Neural cell (in vitro differentiated cells): ENCODE results near the gene ITM2B. TPM values are rescaled to one million over a fixed set of nuclear protein-coding genes. Genes with fewer than 3 reads are reported as not detected.
A peak's percentile ranks its signal among the peaks of the same experiment; 100 is the strongest.

Source experiments
- H2AFZ ChIP-seq: fragments of 200-600, 300-800 bp; sonication (generic), shearing (Covaris generic); 2 replicates; pipeline ENCODE4 v1.6.0; 2014; ENCODE audit warnings: low read depth, mild to moderate bottlenecking, antibody characterized with exemption, low read length, moderate library complexity
- H3F3A ChIP-seq: fragments of 200-600 bp; shearing (Covaris generic); 2 replicates; pipeline ENCODE4 v1.6.1; 2016; ENCODE audit warnings: mild to moderate bottlenecking, moderate library complexity, mixed read lengths, antibody characterized with exemption, low read length; ENCODE audit not compliant: insufficient read depth, poor library complexity, severe bottlenecking
- H3K27ac ChIP-seq: fragments of 200-600, 300-800 bp; sonication (generic), shearing (Covaris generic); 2 replicates; pipeline ENCODE4 v1.5.1; 2014; ENCODE audit warnings: mild to moderate bottlenecking, low read length, moderate library complexity
- H3K27me3 ChIP-seq: fragments of 300-800, 200-600 bp; sonication (generic), shearing (Covaris generic); 2 replicates; pipeline ENCODE4 v1.6.0; 2014; ENCODE audit warnings: mild to moderate bottlenecking, low read depth, low read length, moderate library complexity; ENCODE audit not compliant: insufficient read depth
- H3K36me3 ChIP-seq: fragments of 300-800, 200-600 bp; sonication (generic), shearing (Covaris generic); 2 replicates; pipeline ENCODE4 v1.5.1; 2014; ENCODE audit warnings: mild to moderate bottlenecking, antibody characterized with exemption, low read length, moderate library complexity; ENCODE audit not compliant: insufficient read depth
- H3K4me2 ChIP-seq: fragments of 300-800, 200-600 bp; sonication (generic), shearing (Covaris generic); 2 replicates; pipeline ENCODE4 v1.6.0; 2014; ENCODE audit warnings: mild to moderate bottlenecking, low read length
- H3K4me3 ChIP-seq: fragments of 300-800, 200-600 bp; sonication (generic), shearing (Covaris generic); 2 replicates; pipeline ENCODE4 v1.5.1; 2014; ENCODE audit warnings: mild to moderate bottlenecking, low read length, moderate library complexity
- H3K79me2 ChIP-seq: fragments of 200-600 bp; shearing (Covaris generic); replicated peaks from 2 replicates; pipeline ENCODE4 v1.6.0; 2014; ENCODE audit warnings: mild to moderate bottlenecking, low read length, moderate library complexity; ENCODE audit not compliant: insufficient read depth
- H3K9ac ChIP-seq: fragments of 300-800, 200-600 bp; sonication (generic), shearing (Covaris generic); 2 replicates; pipeline ENCODE4 v1.6.1; 2016; ENCODE audit warnings: mild to moderate bottlenecking, low read length, mixed read lengths
- H3K9me2 ChIP-seq: fragments of 200-600 bp; shearing (Covaris generic); 2 replicates; pipeline ENCODE4 v1.6.1; 2016; ENCODE audit warnings: mild to moderate bottlenecking, low read length, mixed read lengths; ENCODE audit not compliant: insufficient read depth
- H3K9me3 ChIP-seq: fragments of 200-600, 300-800 bp; sonication (generic), shearing (Covaris generic); 2 replicates; pipeline ENCODE4 v1.6.1; 2016; ENCODE audit warnings: mild to moderate bottlenecking, mixed run types, low read length, moderate library complexity, mixed read lengths
- H4K20me1 ChIP-seq: fragments of 200-600 bp; shearing (Covaris generic); 2 replicates; pipeline ENCODE4 v1.6.1; 2016; ENCODE audit warnings: mild to moderate bottlenecking, mixed run types; ENCODE audit not compliant: insufficient read depth
- CTCF ChIP-seq: fragments of 450-650 bp; IDR thresholded peaks from 2 replicates; pipeline ENCODE4 v1.5.1; 2014; ENCODE audit warnings: antibody characterized with exemption, mild to moderate bottlenecking, moderate library complexity; ENCODE audit not compliant: poor library complexity, severe bottlenecking
- EP300 ChIP-seq: fragments of 450-650 bp; conservative IDR thresholded peaks from 2 replicates; pipeline ENCODE4 v1.6.1; 2014; ENCODE audit warnings: antibody characterized with exemption, mild to moderate bottlenecking, moderate library complexity; ENCODE audit not compliant: poor library complexity, severe bottlenecking
- EZH2 ChIP-seq: fragments of 200-600, 300-800 bp; shearing (Covaris generic), sonication (generic); IDR thresholded peaks from 2 replicates; pipeline ENCODE4 v1.6.1; 2014; ENCODE audit warnings: antibody characterized with exemption, low read length, borderline replicate concordance, mild to moderate bottlenecking; ENCODE audit not compliant: insufficient read depth, poor library complexity, severe bottlenecking
- MXI1 ChIP-seq: fragments of 450-650 bp; conservative IDR thresholded peaks from 2 replicates; pipeline ENCODE4 v1.6.1; 2014; ENCODE audit warnings: antibody characterized with exemption, mild to moderate bottlenecking; ENCODE audit not compliant: poor library complexity, severe bottlenecking
- POLR2AphosphoS5 ChIP-seq: IDR thresholded peaks from 2 replicates; pipeline ENCODE4 v1.6.1; 2012
- RAD21 ChIP-seq: fragments of 450-650 bp; conservative IDR thresholded peaks from 2 replicates; pipeline ENCODE4 v1.6.1; 2014; ENCODE audit warnings: antibody characterized with exemption, mild to moderate bottlenecking, moderate library complexity
- REST ChIP-seq: IDR thresholded peaks from 2 replicates; pipeline ENCODE4 v1.6.1; 2012; ENCODE audit warnings: borderline replicate concordance
- SMC3 ChIP-seq: fragments of 450-650 bp; conservative IDR thresholded peaks from 2 replicates; pipeline ENCODE4 v1.6.1; 2014; ENCODE audit warnings: antibody characterized with exemption, mild to moderate bottlenecking, moderate library complexity; ENCODE audit not compliant: poor library complexity
- TAF1 ChIP-seq: IDR thresholded peaks from 2 replicates; pipeline ENCODE4 v1.6.1; 2012; ENCODE audit warnings: low read depth
- polyA plus RNA-seq: library from polyadenylated mRNA; depleted of rRNA; stranded (reverse); fragments of >200 nt; gene quantifications from 2 replicates; pipeline ENCODE4 v1.2.3, GENCODE V29; 2014

ITM2B gene
- polyA plus RNA-seq, 1 donor from 2014 or later: 275 TPM

GRCh38 chr13:48232420-48233045, 473 bp upstream of the ITM2B start:
- Histone ChIP-seq H3F3A (no peaks in the 10 kb centered on the region), H3K27me3 (no peaks in the 10 kb centered on the region), H3K36me3 (no peaks in the 10 kb centered on the region), H3K9me2 (no peaks in the 10 kb centered on the region), H3K9ac (peak overlapping the region; percentile 35), H2AFZ (peak overlapping the region; percentile 42), H3K4me2 (peak overlapping the region; percentile 48), H3K79me2 (peaks cover 37% of the 10 kb centered on the region), H3K27ac (no peak overlapping the region), H4K20me1 (no peaks in the 10 kb centered on the region), H3K9me3 (no peaks in the 10 kb centered on the region), H3K4me3 (peak overlapping the region; percentile 80)
- TF ChIP-seq POLR2AphosphoS5: no peak
- no peak for TF ChIP-seq RAD21
- no peak for TF ChIP-seq MXI1
- TF ChIP-seq TAF1: no peak
- TF ChIP-seq REST: no peak
- TF ChIP-seq SMC3: no peak
- TF ChIP-seq EP300: no peak
- no peak for TF ChIP-seq CTCF
- no peak for TF ChIP-seq EZH2

- H3K27ac ChIP-seq: peak overlapping the region; percentile 65
- no peaks in the 10 kb centered on the region for H4K20me1 ChIP-seq
- peaks cover 50% of the 10 kb centered on the region for H3K79me2 ChIP-seq
- H3K27me3 ChIP-seq: no peaks in the 10 kb centered on the region
- H3K9me3 ChIP-seq: no peaks in the 10 kb centered on the region
- no peaks in the 10 kb centered on the region for H3F3A ChIP-seq
- TF ChIP-seq TAF1 (no peak), RAD21 (no peak)
- no peaks in the 10 kb centered on the region for H3K9me2 ChIP-seq
- no peaks in the 10 kb centered on the region for H3K36me3 ChIP-seq
- peak overlapping the region; percentile 93 for H3K9ac ChIP-seq
- peak overlapping the region; percentile 90 for H3K4me2 ChIP-seq
- peak overlapping the region; percentile 65 for H2AFZ ChIP-seq
- H3K4me3 ChIP-seq: peak overlapping the region; percentile 80
These were observed 983 bp downstream of the ITM2B start for GRCh38 chr13:48233889-48234488.
